Skeletal muscle cell (primary cell): Measurements from ENCODE around the gene TRIM3.

Experiments
- DNase-seq: peaks from one replicate; pipeline ENCODE4 v3.0.0-alpha.2; 2010; ENCODE audit warnings: low read depth
- H3K4me3 ChIP-seq: 2 replicates; pipeline ENCODE4 v1.5.1; 2011; ENCODE audit warnings: low read depth, mild to moderate bottlenecking, control low read depth, low read length, moderate library complexity

TRIM3 gene

GRCh38 chr11:6443269-6444003 lies 30.3 kb downstream of the TRIM3 start:
- H3K4me3 ChIP-seq = no peak overlapping the region
- peak; percentile 12 for DNase-seq

GRCh38 chr11:6442441-6442840 lies 31.3 kb downstream of the TRIM3 start:
- no peak for DNase-seq
- no peak overlapping the region for H3K4me3 ChIP-seq

GRCh38 chr11:6440906-6441358 lies 32.8 kb downstream of the TRIM3 start, which contains the start of gene HPX:
Gene HPX (minus strand): TSS chr11:6440987. CDS start chr11:6440963, 24 bp downstream.
- DNase-seq = no peak
- no peak within 1 kb of the TSS for H3K4me3 ChIP-seq

GRCh38 chr11:6438979-6439571 lies 34.7 kb downstream of the TRIM3 start:
- DNase-seq = peak; percentile 9

GRCh38 chr11:6437993-6438392 lies 35.7 kb downstream of the TRIM3 start:
- DNase-seq = no peak
- no peak overlapping the region for H3K4me3 ChIP-seq

More at GRCh38 chr11:6438979-6439571, 34.7 kb downstream of the TRIM3 start:
- no peak overlapping the region for H3K4me3 ChIP-seq

GRCh38 chr11:6437423-6437822 lies 36.3 kb downstream of the TRIM3 start:
- no peak for DNase-seq
- H3K4me3 ChIP-seq = no peak overlapping the region

- no peak overlapping the region for H3K4me3 ChIP-seq
- DNase-seq = no peak
Measured at GRCh38 chr11:6433998-6434660, 39.6 kb downstream of the TRIM3 start.

- DNase-seq = peak; percentile 66
- no peak overlapping the region for H3K4me3 ChIP-seq
Measured at GRCh38 chr11:6431861-6432260, 41.9 kb downstream of the TRIM3 start.

GRCh38 chr11:6427516-6427915 lies 46.2 kb downstream of the TRIM3 start:
- H3K4me3 ChIP-seq = no peak overlapping the region
- no peak for DNase-seq

- DNase-seq = no peak
- H3K4me3 ChIP-seq = no peak overlapping the region
Measured at GRCh38 chr11:6420677-6421076, 53.1 kb downstream of the TRIM3 start.

- no peak for DNase-seq
- peak within 1 kb of the TSS; percentile 79 for H3K4me3 ChIP-seq
Measured at GRCh38 chr11:6419009-6419631, 54.6 kb downstream of the TRIM3 start, which contains the start of gene APBB1. Gene APBB1 (minus strand): TSS chr11:6419094. CDS start chr11:6411347, 7,747 bp downstream.

GRCh38 chr11:6418557-6419008 lies 55.2 kb downstream of the TRIM3 start:
- no peak for DNase-seq
- peak overlapping the region; percentile 79 for H3K4me3 ChIP-seq

GRCh38 chr11:6417907-6418556 lies 55.7 kb downstream of the TRIM3 start:
- no peak for DNase-seq
- peak overlapping the region; percentile 79 for H3K4me3 ChIP-seq

- no peak overlapping the region for H3K4me3 ChIP-seq
- no peak for DNase-seq
Measured at GRCh38 chr11:6415797-6416196, 57.9 kb downstream of the TRIM3 start.

- DNase-seq = no peak
Measured at GRCh38 chr11:6414874-6415328, 58.8 kb downstream of the TRIM3 start.

GRCh38 chr11:6413791-6414201 lies 59.9 kb downstream of the TRIM3 start:
- H3K4me3 ChIP-seq = no peak overlapping the region
- no peak for DNase-seq

More at GRCh38 chr11:6414874-6415328, 58.8 kb downstream of the TRIM3 start:
- no peak overlapping the region for H3K4me3 ChIP-seq

- DNase-seq = no peak
- H3K4me3 ChIP-seq = no peak overlapping the region
Measured at GRCh38 chr11:6411594-6412031, 62.1 kb downstream of the TRIM3 start.

- no peak for DNase-seq
- no peak overlapping the region for H3K4me3 ChIP-seq
Measured at GRCh38 chr11:6410695-6411430, 62.9 kb downstream of the TRIM3 start.
